ENCODE data around the gene HIPK1.

Gene HIPK1

GRCh38 chr1:113928941-113929749 lies at the start of gene HIPK1:
HIPK1 (plus strand) TSS chr1:113929324.
- TF ChIP-seq, protein P1, sequence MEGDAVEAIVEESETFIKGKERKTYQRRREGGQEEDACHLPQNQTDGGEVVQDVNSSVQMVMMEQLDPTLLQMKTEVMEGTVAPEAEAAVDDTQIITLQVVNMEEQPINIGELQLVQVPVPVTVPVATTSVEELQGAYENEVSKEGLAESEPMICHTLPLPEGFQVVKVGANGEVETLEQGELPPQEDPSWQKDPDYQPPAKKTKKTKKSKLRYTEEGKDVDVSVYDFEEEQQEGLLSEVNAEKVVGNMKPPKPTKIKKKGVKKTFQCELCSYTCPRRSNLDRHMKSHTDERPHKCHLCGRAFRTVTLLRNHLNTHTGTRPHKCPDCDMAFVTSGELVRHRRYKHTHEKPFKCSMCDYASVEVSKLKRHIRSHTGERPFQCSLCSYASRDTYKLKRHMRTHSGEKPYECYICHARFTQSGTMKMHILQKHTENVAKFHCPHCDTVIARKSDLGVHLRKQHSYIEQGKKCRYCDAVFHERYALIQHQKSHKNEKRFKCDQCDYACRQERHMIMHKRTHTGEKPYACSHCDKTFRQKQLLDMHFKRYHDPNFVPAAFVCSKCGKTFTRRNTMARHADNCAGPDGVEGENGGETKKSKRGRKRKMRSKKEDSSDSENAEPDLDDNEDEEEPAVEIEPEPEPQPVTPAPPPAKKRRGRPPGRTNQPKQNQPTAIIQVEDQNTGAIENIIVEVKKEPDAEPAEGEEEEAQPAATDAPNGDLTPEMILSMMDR (IDR thresholded peaks at IDR 0.05; ENCODE audit: low read depth, low read length, missing control alignments) = no peak
- DNase-seq (ENCODE audit: extremely low read depth, low read depth) = peak; percentile 52
- peak within 1 kb of the TSS; percentile 57 for H3K4me3 ChIP-seq (replicated peaks; ENCODE audit: low read depth, low read length)

- TF ChIP-seq, protein P1 (IDR thresholded peaks at IDR 0.05; ENCODE audit: low read depth, low read length, missing control alignments) = no peak
- DNase-seq (ENCODE audit: extremely low read depth, low read depth) = no peak
- no peak overlapping the region for H3K4me3 ChIP-seq (replicated peaks; ENCODE audit: low read depth, low read length)
Measured at GRCh38 chr1:113879739-113880038, 49.4 kb upstream of the HIPK1 start.

- no peak for DNase-seq (ENCODE audit: extremely low read depth, low read depth)
- TF ChIP-seq, protein P1 (IDR thresholded peaks at IDR 0.05; ENCODE audit: low read depth, low read length, missing control alignments) = no peak
- no peak overlapping the region for H3K4me3 ChIP-seq (replicated peaks; ENCODE audit: low read depth, low read length)
Measured at GRCh38 chr1:113881661-113882060, 47.5 kb upstream of the HIPK1 start.

DNA sequence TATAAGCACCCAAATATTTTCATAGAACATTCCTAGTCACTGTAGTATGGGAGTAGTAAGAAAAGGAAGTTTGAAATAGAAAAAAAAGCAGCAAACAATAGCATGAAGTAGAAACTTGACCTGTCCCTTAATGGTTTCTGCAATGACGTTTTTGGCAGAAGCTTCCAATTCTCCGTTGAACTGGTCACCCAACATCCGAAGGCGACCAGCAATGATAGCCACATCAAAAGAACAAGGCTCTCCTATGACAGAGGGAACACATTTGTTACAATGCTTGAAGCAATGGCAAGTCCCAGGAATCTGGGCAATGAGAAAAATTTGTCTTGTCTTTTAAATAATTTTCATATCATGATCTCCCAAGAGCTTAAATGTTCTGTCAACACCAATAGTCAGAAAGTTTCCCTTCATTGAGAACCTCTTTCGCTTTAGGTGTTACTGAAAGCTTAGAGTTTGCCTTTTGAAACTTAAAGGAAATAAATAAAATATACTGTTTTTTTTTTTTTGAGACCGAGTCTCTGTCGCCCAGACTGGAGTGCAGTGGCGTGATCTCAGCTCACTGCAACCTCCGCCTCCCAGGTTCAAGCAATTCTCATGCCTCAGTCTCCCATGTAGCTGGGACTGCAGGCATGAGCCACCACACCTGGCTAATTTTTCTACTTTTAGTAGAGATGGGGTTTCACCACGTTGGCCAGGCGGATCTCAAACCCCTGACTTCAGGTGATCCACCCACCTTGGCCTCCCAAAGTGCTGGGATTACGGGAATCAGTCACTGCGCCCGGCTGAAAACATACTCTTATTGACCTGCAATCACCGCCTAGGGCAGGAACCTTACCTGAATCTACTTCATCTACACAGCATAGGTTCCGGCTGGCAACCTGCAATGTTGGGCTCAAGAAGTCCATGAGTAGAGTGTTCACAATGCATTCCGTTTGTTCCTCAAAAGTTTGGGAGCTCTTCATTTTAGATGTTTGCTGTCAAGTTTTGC lies 42.4 kb upstream of the HIPK1 start:
- TF ChIP-seq, protein P1 (IDR thresholded peaks at IDR 0.05; ENCODE audit: low read depth, low read length, missing control alignments) = no peak
- no peak for DNase-seq (ENCODE audit: extremely low read depth, low read depth)
- no peak overlapping the region for H3K4me3 ChIP-seq (replicated peaks; ENCODE audit: low read depth, low read length)

- TF ChIP-seq, protein P1 (IDR thresholded peaks at IDR 0.05; ENCODE audit: low read depth, low read length, missing control alignments) = no peak
- H3K4me3 ChIP-seq (replicated peaks; ENCODE audit: low read depth, low read length) = no peak within 1 kb of the TSS
- DNase-seq (ENCODE audit: extremely low read depth, low read depth) = no peak
Measured at GRCh38 chr1:113887402-113888175, 41.5 kb upstream of the HIPK1 start, which contains the start of gene BCL2L15. BCL2L15 (minus strand) TSS chr1:113887581; CDS start chr1:113887375, 206 bp downstream.

DNA sequence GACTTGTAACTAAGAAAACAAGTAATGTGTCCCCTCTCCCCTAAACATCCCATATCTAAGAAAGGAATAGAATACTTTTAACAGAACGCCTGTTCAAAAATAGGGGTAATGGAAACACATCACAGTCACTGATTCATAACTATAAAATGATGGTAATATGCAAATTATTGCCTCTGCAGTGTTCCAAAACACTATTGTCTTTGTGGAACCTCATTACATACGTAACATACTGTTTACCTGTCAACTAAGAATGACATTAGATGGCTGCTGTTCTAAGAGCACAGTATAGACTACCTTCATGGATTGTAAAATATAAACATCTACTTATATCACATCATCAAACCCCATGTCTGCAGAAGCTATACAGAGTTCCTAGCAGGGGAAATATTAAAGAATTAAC lies 38.3 kb upstream of the HIPK1 start:
- H3K4me3 ChIP-seq (replicated peaks; ENCODE audit: low read depth, low read length) = no peak overlapping the region
- no peak for DNase-seq (ENCODE audit: extremely low read depth, low read depth)
- TF ChIP-seq, protein P1 (IDR thresholded peaks at IDR 0.05; ENCODE audit: low read depth, low read length, missing control alignments) = no peak
